PC-3 (cell line): ENCODE data around the gene ZNF121. TPM values are rescaled to one million over a fixed set of nuclear protein-coding genes. Genes with fewer than 3 reads are reported as not detected.

ENCODE experiments used
- ATAC-seq: fragments of 200-7000 bp; cut with Tn5 transposase; 2 replicates; pipeline ENCODE4 v1.9.1; 2020; ENCODE audit warnings: mild to moderate bottlenecking, moderate library complexity
- BruUV-seq: library from RNA; stranded (reverse); fragments of 400-500 nt; replicated peaks from 2 replicates; lab custom pipeline; 2021; lab: Mats Ljungman, UMichigan
- CTCF ChIA-PET: fragments of 300-600 bp; sonication (Branson Sonifier 250); formaldehyde crosslinking; loops from one replicate; lab custom pipeline; 2022; ENCODE audit warnings: antibody characterized with exemption; lab: Charles Lee
- POLR2A ChIA-PET: fragments of 300-600 bp; sonication (Branson Sonifier 250); formaldehyde crosslinking; loops from one replicate; lab custom pipeline; 2022; ENCODE audit warnings: antibody characterized with exemption; ENCODE audit not compliant: unreplicated experiment; lab: Charles Lee
- DNase-seq: peaks from one replicate; pipeline ENCODE4 v3.0.0-alpha.2; 2015
- H2AFZ ChIP-seq: fragments of 300-600 bp; sonication (generic); 2 replicates; pipeline ENCODE4 v1.6.0; 2016; ENCODE audit warnings: antibody characterized with exemption, low read length
- H3F3A ChIP-seq: fragments of 300-600 bp; sonication (generic); one replicate; pipeline ENCODE4 v1.6.0; 2017; ENCODE audit warnings: antibody characterized with exemption, low read length, control low read depth, mild to moderate bottlenecking; ENCODE audit not compliant: unreplicated experiment
- H3K27ac ChIP-seq: fragments of 300-600 bp; sonication (generic); 2 replicates; pipeline ENCODE4 v1.5.1; 2016; ENCODE audit warnings: mild to moderate bottlenecking, low read length
- H3K27me3 ChIP-seq: fragments of 300-600 bp; sonication (generic); 2 replicates; pipeline ENCODE4 v1.6.1; 2016; ENCODE audit warnings: low read length, mixed read lengths
- H3K36me3 ChIP-seq: fragments of 300-600 bp; sonication (generic); 2 replicates; pipeline ENCODE4 v1.6.1; 2016; ENCODE audit warnings: low read depth, mixed run types, low read length, mixed read lengths
- H3K4me1 ChIP-seq: fragments of 300-600 bp; sonication (generic); 2 replicates; pipeline ENCODE4 v1.5.1; 2016; ENCODE audit warnings: low read length; ENCODE audit not compliant: insufficient read depth
- H3K4me2 ChIP-seq: fragments of 300-600 bp; sonication (generic); 2 replicates; pipeline ENCODE4 v1.6.0; 2016; ENCODE audit warnings: low read length
- H3K4me3 ChIP-seq: fragments of 300-600 bp; sonication (generic); 2 replicates; pipeline ENCODE4 v1.5.1; 2016; ENCODE audit warnings: mild to moderate bottlenecking, low read length, mixed read lengths
- H3K79me2 ChIP-seq: fragments of 300-600 bp; sonication (generic); 2 replicates; pipeline ENCODE4 v1.6.1; 2017; ENCODE audit warnings: low read length, mixed read lengths
- H3K9ac ChIP-seq: fragments of 300-600 bp; sonication (generic); 2 replicates; pipeline ENCODE4 v1.6.0; 2016; ENCODE audit warnings: mild to moderate bottlenecking, low read length
- H3K9me2 ChIP-seq: fragments of 300-600 bp; sonication (generic); replicated peaks from 2 replicates; pipeline ENCODE4 v1.6.1; 2016; ENCODE audit warnings: mixed run types, low read length, mixed read lengths
- H3K9me3 ChIP-seq: fragments of 300-600 bp; sonication (generic); 2 replicates; pipeline ENCODE4 v1.6.1; 2016; ENCODE audit warnings: low read length, mixed read lengths
- H4K20me1 ChIP-seq: fragments of 300-600 bp; sonication (generic); 2 replicates; pipeline ENCODE4 v1.6.1; 2016; ENCODE audit warnings: low read length, mixed read lengths
- EZH2 ChIP-seq: fragments of 300-600 bp; sonication (generic); IDR thresholded peaks from one replicate; pipeline ENCODE4 v1.6.1; 2017; ENCODE audit warnings: antibody characterized with exemption, mild to moderate bottlenecking, low read length; ENCODE audit not compliant: unreplicated experiment
- EZH2phosphoT487 ChIP-seq: fragments of 300-600 bp; sonication (generic); IDR thresholded peaks from 2 replicates; pipeline ENCODE4 v1.6.1; 2018; ENCODE audit warnings: mild to moderate bottlenecking, antibody characterized with exemption, low read length, borderline replicate concordance
- intact Hi-C: fragments of 100-400 bp; cut with micrococcal nuclease; formaldehyde crosslinking; loops from 2 replicates; pipeline ENCODE4 v1.9.0; 2023
- total RNA-seq: library from RNA; depleted of rRNA; stranded (reverse); fragments of >200 nt; gene quantifications from 2 replicates; pipeline ENCODE4 v1.2.3, GENCODE V29; 2014
- TF ChIP-seq, protein P1 (sequence below): fragments of 300-600 bp; sonication (generic); conservative IDR thresholded peaks from 2 replicates; pipeline ENCODE4 v1.5.1; 2017; ENCODE audit warnings: antibody characterized with exemption, low read depth, mild to moderate bottlenecking, low read length

Gene ZNF121
- total RNA-seq, 1 experiment from 2014 or later: 65.6 TPM

DNA sequence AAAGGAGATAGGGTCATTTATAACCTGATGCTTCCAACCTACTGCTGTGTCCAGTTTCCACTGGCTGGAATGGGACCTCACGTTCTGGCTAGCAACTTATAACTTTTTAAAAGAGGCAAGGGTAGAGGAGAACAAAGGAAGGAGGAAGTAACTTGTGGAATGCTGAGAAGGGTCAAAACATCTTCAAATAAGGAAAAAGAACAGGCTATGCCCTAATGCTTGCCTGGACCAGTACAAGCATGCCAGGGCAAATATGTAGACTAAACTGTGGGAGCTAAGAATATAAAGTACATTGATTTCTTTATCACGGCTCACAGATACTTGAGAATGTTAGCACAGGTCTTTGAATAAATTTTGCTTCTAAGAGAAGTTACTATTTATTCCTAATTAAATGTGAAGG lies 38.2 kb upstream of the ZNF121 start:
- ATAC-seq (no peak), DNase-seq (no peak)
- Histone ChIP-seq H3K9ac (no peak overlapping the region), H3K4me3 (no peak overlapping the region), H3K9me2 (no peaks in the 10 kb centered on the region), H3K4me1 (no peaks in the 10 kb centered on the region), H3K9me3 (peaks cover 5% of the 10 kb centered on the region; the same call in 1 of the 2 replicates), H3K4me2 (no peak overlapping the region), H3K27ac (no peak overlapping the region), H3F3A (no peaks in the 10 kb centered on the region), H3K79me2 (peaks cover 16% of the 10 kb centered on the region), H4K20me1 (no peaks in the 10 kb centered on the region), H3K36me3 (peaks cover 19% of the 10 kb centered on the region), H2AFZ (no peak overlapping the region), H3K27me3 (no peaks in the 10 kb centered on the region)
- CTCF ChIA-PET: no interaction called here
- TF ChIP-seq EZH2 (no peak), EZH2phosphoT487 (no peak)
- TF ChIP-seq, protein P1, sequence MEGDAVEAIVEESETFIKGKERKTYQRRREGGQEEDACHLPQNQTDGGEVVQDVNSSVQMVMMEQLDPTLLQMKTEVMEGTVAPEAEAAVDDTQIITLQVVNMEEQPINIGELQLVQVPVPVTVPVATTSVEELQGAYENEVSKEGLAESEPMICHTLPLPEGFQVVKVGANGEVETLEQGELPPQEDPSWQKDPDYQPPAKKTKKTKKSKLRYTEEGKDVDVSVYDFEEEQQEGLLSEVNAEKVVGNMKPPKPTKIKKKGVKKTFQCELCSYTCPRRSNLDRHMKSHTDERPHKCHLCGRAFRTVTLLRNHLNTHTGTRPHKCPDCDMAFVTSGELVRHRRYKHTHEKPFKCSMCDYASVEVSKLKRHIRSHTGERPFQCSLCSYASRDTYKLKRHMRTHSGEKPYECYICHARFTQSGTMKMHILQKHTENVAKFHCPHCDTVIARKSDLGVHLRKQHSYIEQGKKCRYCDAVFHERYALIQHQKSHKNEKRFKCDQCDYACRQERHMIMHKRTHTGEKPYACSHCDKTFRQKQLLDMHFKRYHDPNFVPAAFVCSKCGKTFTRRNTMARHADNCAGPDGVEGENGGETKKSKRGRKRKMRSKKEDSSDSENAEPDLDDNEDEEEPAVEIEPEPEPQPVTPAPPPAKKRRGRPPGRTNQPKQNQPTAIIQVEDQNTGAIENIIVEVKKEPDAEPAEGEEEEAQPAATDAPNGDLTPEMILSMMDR: no peak
- BruUV-seq: no TSS peak
- intact Hi-C loops: no loop called here
- POLR2A ChIA-PET: no interaction called here

DNA sequence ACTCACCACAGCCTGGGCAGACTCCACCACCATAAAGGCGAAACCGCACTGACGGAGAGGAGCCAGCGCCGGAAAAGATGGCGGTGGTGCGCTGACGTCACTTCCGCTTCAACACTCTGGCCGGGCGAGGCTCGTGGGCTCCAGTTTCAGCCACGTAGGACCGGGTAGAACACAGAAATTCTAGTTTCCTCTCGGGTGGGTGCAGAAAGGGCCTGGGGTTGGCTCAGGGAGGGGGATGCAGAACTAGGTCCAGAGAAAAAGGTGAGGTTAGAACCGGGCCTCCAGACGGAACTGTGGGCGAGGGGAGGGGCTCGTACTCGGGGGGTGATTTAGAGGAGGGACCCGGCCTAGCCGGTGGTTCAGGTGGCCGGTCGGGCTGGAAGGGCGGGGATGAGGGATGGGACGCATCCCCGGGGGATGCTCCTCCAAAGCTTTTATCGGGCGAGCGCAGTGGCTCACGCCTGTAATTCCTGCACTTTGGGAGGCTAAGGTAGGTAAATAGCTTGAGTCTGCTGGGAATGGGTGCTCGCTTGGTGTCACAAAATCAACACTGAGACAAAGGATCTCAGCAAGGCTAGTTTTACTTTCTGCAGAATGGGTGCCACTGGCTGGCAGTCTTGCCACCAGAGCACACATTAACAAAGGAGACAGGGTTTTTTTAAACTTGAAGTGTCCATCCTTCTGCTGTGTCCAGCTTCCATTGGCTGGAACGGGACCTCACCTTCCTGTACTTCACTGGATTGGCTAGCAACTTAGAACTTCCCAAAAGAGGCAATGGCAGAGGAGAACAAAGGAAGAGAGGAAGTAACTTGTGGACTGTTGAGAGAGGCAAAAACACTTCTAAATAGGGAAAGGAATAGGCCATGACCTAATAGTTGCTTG lies 37.1 kb upstream of the ZNF121 start, which contains the start of gene ZNF561:
Gene ZNF561, minus strand, starts transcription at position 77 of the 882 bp plus-strand sequence. CDS start 1,776 bp downstream, outside the sequence.
- BruUV-seq: TSS peak; percentile 98
- Histone ChIP-seq H3K27me3 (no peaks in the 10 kb centered on the region), H2AFZ (peak within 1 kb of the TSS; percentile 82), H3K9ac (peak within 1 kb of the TSS; percentile 87), H3K9me3 (peaks cover 5% of the 10 kb centered on the region; the same call in 1 of the 2 replicates), H3F3A (no peaks in the 10 kb centered on the region), H3K36me3 (peaks cover 28% of the 10 kb centered on the region), H3K4me2 (peak within 1 kb of the TSS; percentile 79), H4K20me1 (no peaks in the 10 kb centered on the region), H3K9me2 (no peaks in the 10 kb centered on the region), H3K27ac (peak within 1 kb of the TSS; percentile 73), H3K4me1 (no peaks in the 10 kb centered on the region), H3K79me2 (peaks cover 16% of the 10 kb centered on the region), H3K4me3 (peak within 1 kb of the TSS; percentile 86)
- ATAC-seq: peak; percentile 83
- TF ChIP-seq, protein P1: no peak
- TF ChIP-seq EZH2phosphoT487: no peak
- TF ChIP-seq EZH2: no peak
- ChIA-PET CTCF (no interaction called here), POLR2A (no interaction called here)
- DNase-seq: peak; percentile 79
- intact Hi-C loops: no loop called here

DNA sequence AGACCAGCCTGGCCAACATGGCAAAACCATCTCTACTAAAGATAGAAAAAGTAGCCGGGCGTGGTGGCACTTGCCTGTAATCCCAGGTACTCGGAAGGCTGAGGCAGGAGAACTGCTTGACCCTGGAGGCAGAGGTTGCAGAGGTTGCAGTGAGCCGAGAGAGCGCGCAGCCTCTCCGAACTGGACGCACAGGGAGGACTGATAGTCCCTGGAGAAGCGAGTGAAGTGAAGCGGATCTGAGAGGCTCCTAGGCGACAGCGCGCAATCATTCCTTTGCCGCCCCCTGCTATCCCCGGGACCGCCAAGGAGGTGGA lies 36.5 kb upstream of the ZNF121 start:
- intact Hi-C loops: no loop called here
- POLR2A ChIA-PET: no interaction called here
- CTCF ChIA-PET: no interaction called here
- Histone ChIP-seq H3K79me2 (peaks cover 16% of the 10 kb centered on the region), H2AFZ (peak overlapping the region; percentile 82), H3K9me2 (no peaks in the 10 kb centered on the region), H3K27me3 (no peaks in the 10 kb centered on the region), H3K36me3 (peaks cover 34% of the 10 kb centered on the region), H3K4me1 (no peaks in the 10 kb centered on the region), H3F3A (no peaks in the 10 kb centered on the region), H3K4me3 (peak overlapping the region; percentile 86), H3K27ac (peak overlapping the region; percentile 73), H3K9me3 (peaks cover 5% of the 10 kb centered on the region; the same call in 1 of the 2 replicates), H3K4me2 (peak overlapping the region; percentile 79), H4K20me1 (no peaks in the 10 kb centered on the region), H3K9ac (peak overlapping the region; percentile 87)
- BruUV-seq: no TSS peak
- no peak for DNase-seq
- TF ChIP-seq, protein P1: no peak
- no peak for TF ChIP-seq EZH2phosphoT487
- TF ChIP-seq EZH2: no peak
- ATAC-seq: no peak; the same call in 1 of the 2 replicates
